Measurements from ENCODE around the gene DEFB112.

GRCh38 chr6:50087231-50087954 is 37.7 kb upstream of the DEFB112 start:
- TF ChIP-seq POLR2AphosphoS5 (IDR thresholded peaks at IDR 0.05; ENCODE audit: low read depth, low read length) (no peak), POLR2A (IDR thresholded peaks at IDR 0.05; ENCODE audit: low read depth, low read length) (no peak)
